Measurements from ENCODE around the gene LRIG2.
A peak's percentile ranks its signal among the peaks of the same experiment; 100 is the strongest.
"Not testable (repeated sequence)": the region's sequence is repeated elsewhere in the genome, so short reads cannot be mapped to it uniquely, and the experiment has no call there.

The LRIG2 gene, protein sequence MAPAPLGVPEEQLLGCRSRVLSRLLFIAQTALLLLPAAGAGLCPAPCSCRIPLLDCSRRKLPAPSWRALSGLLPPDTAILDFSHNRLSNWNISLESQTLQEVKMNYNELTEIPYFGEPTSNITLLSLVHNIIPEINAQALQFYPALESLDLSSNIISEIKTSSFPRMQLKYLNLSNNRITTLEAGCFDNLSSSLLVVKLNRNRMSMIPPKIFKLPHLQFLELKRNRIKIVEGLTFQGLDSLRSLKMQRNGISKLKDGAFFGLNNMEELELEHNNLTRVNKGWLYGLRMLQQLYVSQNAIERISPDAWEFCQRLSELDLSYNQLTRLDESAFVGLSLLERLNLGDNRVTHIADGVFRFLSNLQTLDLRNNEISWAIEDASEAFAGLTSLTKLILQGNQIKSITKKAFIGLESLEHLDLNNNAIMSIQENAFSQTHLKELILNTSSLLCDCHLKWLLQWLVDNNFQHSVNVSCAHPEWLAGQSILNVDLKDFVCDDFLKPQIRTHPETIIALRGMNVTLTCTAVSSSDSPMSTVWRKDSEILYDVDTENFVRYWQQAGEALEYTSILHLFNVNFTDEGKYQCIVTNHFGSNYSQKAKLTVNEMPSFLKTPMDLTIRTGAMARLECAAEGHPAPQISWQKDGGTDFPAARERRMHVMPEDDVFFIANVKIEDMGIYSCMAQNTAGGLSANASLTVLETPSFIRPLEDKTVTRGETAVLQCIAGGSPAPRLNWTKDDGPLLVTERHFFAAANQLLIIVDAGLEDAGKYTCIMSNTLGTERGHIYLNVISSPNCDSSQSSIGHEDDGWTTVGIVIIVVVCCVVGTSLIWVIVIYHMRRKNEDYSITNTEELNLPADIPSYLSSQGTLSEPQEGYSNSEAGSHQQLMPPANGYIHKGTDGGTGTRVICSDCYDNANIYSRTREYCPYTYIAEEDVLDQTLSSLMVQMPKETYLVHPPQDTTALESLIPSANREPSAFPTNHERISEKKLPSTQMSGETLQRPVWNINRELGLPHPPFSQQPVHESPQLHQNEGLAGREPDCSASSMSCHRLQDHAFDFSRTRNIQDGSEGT

GRCh38 chr1:113072757-113073478 lies at the start of gene LRIG2:
Gene LRIG2, plus strand, starts transcription at chr1:113073198. Its CDS starts 209 bp downstream, at chr1:113073407.
- DNase-seq (ENCODE audit: low read depth), result peak; percentile 98

- DNase-seq (ENCODE audit: low read depth), result not testable (repeated sequence)
Observed at GRCh38 chr1:113023316-113023715, 49.7 kb upstream of the LRIG2 start.

GRCh38 chr1:113027007-113027406 lies 46.0 kb upstream of the LRIG2 start:
- DNase-seq (ENCODE audit: low read depth), result no peak

DNA sequence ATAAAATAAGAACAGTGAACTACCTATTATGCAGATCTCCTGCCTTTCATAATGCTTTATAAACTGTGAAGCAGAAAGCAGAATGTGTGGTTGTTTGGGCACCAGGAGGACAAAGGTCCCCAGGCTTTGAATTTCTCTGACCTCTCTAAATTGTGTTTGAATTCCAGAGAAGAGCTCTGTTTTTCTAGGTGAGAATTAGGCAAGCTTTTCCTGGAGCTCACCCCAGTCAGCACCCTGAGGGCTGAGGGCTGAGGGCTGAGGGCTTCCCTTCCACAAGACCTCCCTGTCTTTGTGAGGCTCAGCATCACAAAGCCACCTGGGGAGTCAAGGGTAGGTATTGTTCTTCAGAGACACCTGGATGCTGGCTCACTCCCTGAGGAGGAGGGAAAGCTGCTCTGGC lies 45.5 kb upstream of the LRIG2 start:
- DNase-seq (ENCODE audit: low read depth), result no peak

- DNase-seq (ENCODE audit: low read depth), result no peak
Observed at GRCh38 chr1:113029822-113030221, 43.2 kb upstream of the LRIG2 start.

GRCh38 chr1:113031171-113031933 lies 41.6 kb upstream of the LRIG2 start:
- DNase-seq (ENCODE audit: low read depth), result no peak

DNA sequence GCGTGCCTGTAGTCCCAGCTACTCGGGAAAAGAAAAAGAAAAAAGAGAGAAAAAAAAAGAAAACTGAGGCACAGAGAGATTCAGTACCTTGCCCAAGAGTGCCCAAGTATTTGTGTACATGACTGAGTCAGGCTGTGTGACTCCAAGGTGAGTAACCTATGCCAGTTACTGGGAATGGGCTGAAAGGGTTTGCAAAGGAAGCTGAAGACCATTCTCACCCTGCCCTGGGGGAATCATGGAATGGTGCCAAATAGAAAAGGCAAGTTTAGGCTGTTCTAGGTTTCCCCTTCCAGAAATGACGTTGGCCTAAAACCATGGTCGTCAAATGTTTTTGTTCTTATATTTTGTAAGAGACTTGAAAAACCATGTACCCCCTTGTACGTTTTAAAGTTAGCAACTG lies 37.9 kb upstream of the LRIG2 start:
- no peak for DNase-seq (ENCODE audit: low read depth)

DNA sequence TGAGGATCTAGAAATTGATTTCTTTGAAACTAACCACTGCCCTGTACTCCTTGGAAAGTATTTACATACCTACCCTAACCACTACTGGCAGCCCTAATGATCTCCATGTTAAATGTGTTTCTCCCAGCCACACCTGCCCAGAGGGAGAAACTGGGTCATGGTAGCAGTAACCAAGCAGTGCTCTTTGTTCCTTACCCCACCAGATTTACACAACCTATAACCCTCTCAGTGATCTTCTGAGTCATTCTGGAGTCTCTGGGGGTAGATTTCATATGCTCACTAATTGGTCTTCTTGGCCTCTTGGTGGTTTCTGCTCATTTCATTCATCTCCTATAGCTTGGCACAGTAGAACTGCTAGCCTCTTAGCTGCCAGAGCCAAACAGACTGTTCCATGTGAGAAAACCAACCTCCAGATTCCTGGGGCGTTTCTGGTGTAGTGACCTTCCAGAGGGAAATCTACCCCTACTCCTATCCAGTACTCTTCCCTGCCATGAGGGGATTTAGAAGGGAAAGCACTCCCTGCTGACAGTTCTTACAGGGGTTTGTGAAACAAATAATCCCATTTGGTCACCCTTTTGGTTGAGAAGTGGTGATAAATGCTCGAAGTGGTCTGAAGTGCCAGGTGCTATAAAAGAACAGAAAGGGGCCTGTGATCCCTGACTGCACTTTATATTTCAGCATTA lies 36.2 kb upstream of the LRIG2 start:
- peak; percentile 24 for DNase-seq (ENCODE audit: low read depth)

DNA sequence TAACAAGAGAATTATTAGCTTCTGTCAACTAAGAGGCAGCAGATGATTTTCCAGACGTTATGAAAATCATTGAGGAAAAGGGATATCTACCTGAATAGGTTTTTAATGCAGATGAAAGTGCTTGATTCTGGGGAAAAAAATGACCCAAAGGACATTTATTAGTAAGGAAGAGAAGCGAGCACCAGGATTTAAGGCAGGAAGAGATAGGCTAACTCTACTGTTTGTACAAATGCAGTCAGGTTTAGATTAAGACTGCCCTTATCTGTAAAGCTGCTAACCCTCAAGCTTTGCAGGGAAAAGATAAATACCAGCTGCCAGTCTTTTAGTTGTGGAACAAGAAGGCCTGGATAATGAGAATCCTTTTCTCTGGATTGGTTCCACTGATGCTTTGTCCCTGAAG lies 33.0 kb upstream of the LRIG2 start:
- no peak for DNase-seq (ENCODE audit: low read depth)

DNA sequence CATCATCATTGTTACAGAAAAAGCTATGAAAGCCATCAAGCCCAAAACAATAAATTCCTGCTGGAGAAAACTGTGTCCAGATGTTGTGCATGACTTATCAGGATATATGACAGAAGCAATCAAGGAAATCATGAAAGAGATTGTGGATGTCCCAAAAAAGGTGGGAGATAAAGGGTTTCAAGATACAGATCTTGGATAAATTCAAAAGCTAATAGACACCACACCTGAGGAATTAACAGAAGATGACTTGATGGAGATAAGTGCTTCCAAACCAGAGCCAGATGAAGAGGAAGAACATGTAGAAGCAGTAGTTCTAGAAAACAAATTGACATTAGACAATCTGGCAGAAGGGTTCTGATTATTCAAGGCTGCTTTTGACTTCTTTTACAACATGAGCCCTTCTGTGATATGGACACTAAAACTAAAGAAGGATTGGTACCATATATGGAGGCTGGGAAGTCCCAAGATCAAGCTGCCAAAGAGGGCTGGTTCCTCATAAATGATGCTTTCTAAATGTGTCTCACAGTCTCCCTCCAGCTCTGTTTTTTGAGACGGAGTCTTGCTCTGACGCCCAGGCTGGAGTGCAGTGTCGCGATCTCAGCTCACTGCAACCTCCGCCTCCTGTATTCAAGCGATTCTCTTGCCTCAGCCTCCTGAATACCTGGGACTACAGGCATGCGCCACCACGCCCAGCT lies 32.1 kb upstream of the LRIG2 start:
- no peak for DNase-seq (ENCODE audit: low read depth)

DNA sequence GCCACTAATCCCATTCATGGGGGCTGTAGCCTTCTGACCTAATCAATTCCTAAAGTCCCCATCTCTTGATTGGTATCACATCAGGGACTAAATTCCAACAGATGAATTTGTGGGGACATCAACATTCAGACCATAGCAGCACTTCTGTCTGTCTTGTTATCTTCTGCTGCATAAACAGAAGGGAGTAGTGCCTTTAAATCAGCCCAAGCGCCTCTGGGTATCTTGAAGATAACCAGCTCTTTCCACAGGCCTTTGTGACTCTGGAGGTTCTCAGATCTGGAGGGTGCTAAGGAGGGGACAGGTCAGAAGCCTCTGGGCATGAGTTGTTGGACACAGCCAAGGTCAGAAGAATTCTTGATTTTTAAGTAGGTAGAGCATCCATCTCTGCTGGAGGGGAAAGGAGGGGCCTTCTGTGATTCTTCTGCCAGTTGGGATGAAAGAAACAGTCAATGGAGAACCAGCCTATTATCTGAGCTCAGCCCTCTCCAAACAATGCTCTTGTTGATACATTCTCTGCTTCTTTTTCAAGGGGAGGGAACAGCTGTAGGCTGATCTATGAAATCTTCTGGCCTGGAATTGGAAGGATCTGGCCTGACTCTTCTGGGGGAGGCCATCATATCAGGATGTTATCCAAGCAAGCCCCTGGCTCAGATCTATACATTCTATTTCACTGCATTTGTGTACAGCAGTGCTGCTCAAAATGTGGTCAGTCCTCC lies 31.3 kb upstream of the LRIG2 start:
- no peak for DNase-seq (ENCODE audit: low read depth)

DNA sequence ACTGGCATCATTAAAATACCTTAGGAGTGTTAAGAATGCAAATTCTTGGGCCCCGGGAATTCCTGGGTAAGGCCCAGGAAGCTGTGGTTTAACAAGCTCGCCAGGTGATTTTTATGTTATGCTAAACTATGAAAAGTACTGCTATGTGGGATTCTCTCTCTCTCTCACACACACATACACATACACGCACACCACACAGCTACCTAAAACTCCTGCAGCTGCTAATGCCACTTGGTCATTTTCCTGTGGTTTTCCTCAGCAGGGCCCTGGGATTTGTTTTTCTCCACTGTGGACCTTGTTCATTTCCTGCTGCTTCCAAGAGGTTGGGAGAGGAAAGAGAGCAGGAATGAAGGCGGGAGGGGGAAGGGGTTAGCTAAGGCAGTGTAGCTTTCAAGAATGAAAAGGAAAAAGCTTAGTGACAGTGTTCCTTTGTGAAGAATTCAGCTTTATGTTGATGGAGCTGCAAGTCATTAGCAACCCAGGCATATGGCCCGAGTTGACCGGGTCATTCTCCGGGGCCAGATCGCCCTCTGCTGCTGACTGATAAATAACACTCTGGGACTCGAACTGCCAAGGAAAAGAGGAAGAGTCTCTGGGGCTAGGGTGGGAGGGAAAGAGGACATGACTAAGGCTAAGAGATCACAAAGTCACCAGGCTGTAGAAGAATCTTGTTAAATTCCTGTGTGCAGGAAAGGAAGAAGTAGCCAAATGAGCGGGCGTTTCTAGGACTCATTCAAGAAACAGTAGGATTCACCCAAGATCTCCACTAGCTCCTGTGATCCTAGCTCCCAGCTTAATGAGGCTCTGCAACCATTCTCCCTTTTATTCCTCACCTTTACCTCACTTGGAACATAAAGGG lies 30.5 kb upstream of the LRIG2 start:
- DNase-seq (ENCODE audit: low read depth), result peak; percentile 91

DNA sequence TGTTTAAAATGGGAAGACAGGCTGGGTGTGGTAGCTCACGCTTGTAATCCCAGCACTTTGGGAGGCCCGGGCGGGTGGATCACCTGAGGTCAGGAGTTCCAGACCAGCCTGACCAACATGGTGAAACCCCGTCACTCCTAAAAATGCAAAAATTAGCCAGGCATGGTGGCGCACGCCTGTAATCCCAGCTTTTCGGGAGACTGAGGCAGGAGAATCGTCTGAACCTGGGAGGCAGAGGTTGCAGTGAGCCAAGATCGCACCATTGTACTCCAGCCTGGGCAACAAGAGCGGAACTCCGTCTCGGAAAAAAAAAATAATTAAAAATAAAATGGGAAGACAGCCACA lies 29.9 kb upstream of the LRIG2 start:
- not testable (repeated sequence) for DNase-seq (ENCODE audit: low read depth)

- no peak for DNase-seq (ENCODE audit: low read depth)
Observed at GRCh38 chr1:113046569-113046968, 26.4 kb upstream of the LRIG2 start.

GRCh38 chr1:113048064-113048463 lies 24.9 kb upstream of the LRIG2 start:
- DNase-seq (ENCODE audit: low read depth), result no peak

DNA sequence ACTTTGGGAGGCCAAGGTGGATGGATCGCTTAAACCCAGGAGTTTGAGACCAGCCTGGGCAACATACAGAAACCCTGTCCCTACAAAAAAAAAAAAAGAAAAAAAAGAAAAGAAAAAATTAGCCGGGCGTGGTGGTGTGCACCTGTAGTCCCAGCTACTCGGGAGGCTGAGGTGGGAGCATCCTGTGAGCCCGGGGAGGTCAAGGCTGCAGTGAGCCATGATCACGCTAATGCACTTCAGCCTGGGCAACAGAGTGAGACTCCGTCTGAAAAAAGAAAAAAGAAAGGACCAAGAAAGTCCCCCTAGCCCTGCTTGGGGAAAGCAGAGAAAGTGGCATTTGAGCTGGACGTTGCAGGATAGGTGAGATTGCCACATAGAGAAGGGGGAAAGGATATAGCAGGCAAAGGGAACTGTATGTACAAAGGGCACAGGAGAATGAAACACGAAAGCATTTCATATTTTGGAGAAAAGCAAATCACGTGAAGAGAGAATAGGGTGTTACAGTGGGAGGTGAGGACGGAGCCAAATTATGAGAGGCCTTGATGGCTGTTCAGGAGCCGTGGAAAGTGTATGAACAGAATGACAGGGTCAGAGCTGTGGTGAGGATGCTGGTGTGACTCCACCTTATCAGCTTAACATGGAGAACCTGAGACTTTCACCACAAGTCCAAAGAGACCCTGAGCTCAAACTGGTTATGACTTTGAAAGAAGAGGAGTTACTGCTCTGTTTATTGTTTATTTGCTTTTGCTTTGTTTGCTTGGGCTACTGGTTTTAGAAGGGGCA lies 19.5 kb upstream of the LRIG2 start:
- DNase-seq (ENCODE audit: low read depth), result no peak

GRCh38 chr1:113055570-113055969 lies 17.4 kb upstream of the LRIG2 start:
- DNase-seq (ENCODE audit: low read depth), result no peak

DNA sequence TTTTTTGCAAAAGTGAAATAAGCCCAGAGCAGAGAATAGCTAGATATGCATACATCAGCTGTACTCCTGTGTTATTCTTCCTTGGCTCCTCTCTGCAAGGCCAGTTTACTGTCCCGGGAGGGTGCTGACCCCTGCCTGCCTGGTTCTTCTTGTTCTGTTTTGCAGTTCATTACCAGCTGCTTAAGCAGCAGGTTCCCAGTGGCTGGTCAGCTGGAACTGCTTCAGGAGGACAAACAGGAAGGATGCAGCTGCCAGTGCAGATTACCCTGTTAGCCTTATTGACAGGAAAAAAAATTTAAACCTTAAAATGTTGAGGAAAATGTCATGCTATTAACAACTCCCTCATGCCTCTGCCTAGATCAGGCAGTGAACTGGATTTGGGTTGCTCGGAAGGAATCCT lies 16.0 kb upstream of the LRIG2 start:
- DNase-seq (ENCODE audit: low read depth), result no peak
